NCI-H2196 (cell line): ENCODE results near the gene ABHD15.
"Not testable (repeated sequence)": the region's sequence is repeated elsewhere in the genome, so short reads cannot be mapped to it uniquely, and the experiment has no call there.

Source experiments
- DNase-seq: peaks from one replicate; lab custom pipeline; 2025; ENCODE audit not compliant: unreplicated experiment; lab: John Stamatoyannopoulos, UW

ABHD15 gene

DNA sequence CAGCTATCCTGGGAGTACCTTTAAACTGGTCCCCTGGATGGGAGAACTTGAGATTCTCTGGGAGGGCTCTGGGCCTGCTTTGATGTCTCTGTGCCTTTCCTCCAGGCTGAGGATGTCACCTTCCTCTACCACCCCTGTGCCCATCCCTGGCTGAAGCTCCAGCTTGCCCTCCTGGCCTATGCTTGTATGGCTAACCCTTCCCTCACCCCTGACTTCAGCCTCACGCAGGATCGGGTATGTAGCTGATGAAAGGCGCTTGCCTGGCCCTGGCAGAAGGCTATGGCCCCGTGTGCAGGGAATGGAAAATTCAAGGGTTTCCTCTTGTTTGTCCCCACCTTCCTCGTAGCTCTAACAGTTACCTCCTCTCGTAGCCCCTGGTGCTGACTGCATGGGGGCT, 4.6 kb upstream of the ABHD15 start:
- no peak for DNase-seq

GRCh38 chr17:29570521-29570920, 3.7 kb upstream of the ABHD15 start:
- DNase-seq = no peak

DNA sequence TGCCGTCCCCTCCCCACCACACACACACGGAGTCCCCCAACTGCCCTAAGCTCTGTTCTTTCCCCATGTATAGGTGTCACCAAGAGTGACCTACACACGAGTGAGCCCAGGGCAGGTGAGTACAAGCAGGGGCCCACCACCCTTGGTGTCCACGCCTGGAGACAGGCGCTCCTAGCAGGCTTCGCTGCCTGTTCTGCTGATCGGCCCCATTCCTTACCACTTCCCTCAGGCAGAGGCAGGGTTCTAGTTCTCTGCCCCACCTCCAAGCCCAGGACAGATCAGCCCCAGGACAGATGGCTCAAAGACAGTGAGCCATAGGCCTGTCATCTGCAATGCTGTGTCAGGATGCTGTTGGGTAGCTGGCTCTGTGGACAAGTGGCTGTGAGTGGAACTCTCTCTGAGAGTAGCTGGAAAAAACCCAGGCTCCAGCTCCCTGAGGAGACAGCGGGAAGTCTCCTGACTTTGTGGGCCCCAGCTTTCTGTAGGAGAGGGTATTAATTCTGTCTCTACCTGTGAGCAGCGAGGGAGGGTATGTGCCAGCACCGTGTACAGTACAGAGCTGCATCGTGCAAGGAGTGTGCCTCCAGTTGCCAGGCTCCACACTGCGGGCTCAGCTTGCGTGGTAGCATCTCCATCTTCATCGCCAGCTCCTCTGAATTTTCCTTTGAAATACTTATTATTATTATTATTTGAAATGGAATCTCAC, 2.6 kb upstream of the ABHD15 start:
- no peak for DNase-seq

GRCh38 chr17:29568331-29569244, 1.8 kb upstream of the ABHD15 start, which contains the start of gene TP53I13:
Gene TP53I13 (plus strand): TSS chr17:29568701. CDS start chr17:29568759, 58 bp downstream.
- DNase-seq = peak; percentile 78

DNA sequence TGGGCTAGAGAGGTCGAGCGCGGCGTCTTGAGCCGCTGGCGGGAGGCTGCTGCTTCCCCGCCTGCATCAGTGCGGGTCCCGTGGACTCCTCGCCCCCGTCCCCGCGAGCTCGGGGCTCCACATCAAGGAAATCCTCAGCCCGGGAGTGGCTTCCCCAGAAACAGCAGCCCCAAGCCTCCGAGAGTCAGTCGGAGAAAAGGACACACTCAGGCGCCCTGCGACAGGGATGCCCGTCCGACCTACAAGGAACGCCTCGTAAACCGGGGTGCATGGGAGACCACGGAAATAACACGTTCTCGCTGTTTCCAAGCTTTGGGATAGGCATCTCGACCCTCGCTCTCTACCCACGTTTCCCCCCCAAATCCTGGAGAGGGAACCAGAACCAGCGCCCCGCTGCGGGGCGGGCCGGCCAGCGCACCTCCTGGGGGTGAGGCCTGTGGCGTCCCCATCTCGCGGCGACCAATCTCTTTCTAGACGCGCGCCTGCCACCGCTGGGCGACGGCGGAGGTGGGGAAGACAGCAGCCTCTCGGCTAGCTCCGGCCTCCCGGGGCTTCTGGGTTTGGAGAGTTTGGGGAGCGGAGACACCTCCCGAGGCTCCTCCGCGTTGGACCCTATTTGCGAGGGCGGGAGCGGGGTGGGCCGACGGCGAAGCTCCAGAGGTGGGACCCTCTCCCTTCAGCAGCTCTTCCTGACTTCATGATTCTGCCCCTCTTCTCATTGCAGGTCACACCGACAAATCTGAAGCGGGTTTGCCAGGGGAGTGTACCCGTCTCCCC, 905 bp upstream of the ABHD15 start:
- peak; percentile 44 for DNase-seq

DNA sequence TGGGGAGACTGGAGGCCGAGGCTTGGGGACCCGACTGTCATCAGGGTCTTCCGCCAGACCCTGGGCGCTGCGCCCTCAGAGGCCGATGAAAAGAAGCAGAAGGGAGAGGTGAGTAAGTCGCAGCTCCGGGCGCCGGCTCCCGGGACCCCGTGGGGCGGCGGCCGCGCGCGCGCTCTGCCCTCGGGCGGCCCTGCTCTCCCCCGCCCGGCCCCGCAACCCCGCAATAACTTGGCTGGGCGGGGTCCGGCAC, 392 bp upstream of the ABHD15 start:
- DNase-seq = peak; percentile 19

DNA sequence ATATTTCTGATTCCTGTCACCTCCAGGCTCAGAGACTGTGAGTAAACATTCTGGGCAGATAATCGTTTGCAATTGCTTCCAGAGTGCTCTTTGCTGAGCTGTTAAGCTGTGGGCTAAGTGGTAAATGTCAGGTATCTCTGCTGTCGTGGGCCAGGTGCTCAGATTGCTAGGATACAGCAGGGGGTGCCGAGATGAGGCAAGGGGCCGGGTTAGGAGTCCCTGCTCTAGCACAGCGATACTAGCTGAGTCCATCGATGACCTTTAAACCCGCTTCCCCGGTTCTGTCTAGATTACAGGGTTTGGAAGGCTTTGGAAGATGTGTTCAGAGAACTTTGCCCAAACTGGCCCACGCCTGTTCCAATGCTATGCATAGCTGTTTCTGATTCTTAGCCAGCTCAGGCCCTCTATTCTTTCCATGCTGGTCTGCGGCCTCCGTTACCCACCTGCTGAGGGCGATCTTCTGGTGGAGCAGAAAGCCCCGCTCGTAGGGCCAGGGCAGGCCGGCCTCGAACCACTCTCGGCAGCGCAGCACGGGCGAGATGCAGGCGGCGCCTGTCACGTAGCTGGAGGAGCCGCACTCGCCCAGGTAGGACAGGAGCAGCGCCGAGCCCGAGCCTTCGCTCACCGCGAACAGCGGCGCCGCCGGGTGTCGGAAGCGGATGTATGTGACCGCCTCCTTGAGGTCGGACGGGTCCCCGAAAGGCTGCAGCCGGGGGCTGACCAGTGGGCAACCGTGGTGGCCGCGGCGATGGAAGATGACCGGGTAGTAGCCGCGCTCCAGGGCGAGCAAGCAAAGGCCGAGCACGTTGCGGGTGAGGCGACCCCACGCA, 979 bp downstream of the ABHD15 start:
- DNase-seq = no peak

DNA sequence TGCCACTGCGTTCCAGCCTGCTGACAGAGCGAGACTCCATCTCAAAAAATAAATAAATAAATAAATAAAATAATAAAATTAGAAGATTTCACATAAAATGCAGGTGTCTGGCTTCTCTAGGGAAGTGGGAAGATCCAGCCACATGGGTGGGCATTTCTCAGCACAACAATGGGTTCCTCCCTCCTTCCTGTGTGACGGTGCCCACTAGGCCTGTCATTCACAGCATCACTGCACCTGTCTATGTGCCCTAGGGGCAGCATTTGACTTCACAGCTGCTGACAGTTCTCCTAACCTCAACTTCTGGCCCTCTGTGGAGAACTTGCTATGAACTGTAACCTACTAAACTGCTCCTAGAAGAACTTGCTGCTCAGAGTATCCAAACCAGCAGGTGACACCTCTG, 3.0 kb downstream of the ABHD15 start:
- no peak for DNase-seq

GRCh38 chr17:29562615-29563014, 4.2 kb downstream of the ABHD15 start:
- no peak for DNase-seq

DNA sequence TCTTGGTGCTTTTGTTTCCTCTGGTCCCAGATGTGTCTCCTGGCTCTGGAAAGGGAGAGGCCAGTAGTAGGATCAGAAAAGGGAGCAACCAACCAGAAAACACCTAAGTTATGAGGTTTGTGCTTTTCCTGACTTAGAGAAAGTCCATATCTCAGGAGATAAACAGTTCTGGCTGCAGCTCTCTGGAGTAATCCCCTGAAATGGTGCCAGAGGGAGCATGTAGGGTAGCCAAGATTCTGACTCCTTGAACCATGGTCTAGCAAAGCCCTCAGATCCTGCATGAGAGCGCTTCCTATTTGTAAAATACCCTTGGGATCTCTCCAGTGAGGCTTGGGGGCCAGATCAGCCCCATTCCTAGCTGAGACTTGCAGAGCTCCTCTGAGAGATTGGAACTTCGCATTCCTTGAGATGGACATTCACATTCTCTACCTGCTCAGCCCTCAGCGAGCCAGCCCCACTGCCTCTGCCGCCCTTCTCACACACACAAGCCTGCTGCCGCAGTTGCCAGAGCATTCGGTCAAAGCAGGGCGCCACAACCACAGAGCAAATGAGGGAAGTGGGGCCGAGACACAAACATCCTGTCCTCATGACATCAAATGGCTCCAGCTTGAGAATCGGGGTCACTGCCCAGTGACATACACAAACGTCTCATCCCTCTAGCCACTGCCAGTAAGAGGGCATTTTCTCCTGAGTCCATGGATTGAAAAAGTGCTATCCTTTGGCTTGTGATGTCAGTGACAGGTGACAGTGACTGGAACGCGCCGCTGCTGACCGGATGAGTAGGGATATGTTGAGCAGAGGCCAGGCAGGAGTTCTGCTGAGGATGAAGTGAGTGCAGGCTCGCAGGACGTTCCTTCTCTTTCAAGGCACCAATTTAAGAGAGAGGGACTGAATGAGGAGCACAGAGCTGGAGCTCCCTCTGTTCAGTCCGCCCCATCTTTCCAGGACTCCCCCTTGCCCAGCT, 5.0 kb downstream of the ABHD15 start:
- DNase-seq = no peak

GRCh38 chr17:29560316-29560715, 6.5 kb downstream of the ABHD15 start:
- no peak for DNase-seq

- DNase-seq = no peak
Measured at GRCh38 chr17:29559640-29560039, 7.2 kb downstream of the ABHD15 start.

DNA sequence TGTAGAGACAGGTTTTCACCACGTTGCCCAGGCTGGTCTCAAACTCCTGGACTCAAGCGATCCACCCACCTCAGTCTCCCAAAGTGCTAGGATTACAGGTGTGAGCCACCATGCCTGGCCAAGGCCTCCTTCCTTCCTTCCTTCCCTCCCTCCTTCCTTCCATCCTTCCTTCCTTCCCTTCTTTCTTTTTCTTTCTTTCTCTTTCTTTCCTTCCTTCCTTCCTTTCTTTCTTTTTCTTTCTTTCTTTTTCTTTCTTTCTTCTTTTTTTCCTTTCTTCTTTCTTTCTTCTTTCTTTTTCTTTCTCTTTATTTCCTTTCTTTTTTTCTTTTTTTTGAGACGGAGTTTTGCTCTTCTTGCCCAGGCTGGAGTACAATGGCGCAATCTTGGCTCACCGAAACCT, 8.7 kb downstream of the ABHD15 start:
- not testable (repeated sequence) for DNase-seq

- DNase-seq = no peak
Measured at GRCh38 chr17:29557739-29558116, 9.1 kb downstream of the ABHD15 start.

DNA sequence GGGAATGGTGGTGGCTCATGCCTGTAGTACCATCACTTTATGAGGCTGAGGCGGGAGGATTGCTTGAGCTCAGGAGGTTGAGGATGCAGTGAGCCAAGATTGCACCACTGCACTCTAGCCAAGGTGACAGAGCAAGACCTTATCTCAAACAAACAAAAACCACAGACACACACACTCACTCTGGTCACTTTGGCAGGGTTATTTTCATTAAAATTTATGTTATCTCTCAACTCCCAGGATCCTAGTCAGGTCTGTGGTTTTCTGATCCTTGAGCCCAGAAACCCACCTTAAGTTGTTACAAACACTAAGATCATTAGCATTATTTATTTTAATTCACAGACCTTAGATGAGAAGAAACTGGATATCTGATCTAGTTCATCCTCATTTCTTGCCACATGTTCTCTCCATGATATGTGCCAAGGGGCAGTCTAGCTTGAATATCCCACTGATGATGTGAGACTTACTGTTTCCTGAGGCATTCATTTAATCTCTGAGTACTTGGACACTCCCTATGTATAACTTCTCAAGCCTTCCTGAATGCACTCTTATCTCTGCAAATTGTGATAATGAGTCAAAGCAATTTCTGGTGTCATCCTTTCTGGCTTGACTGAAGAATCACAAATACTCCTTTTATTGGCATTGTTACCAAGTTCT, 9.6 kb downstream of the ABHD15 start:
- DNase-seq = no peak

DNA sequence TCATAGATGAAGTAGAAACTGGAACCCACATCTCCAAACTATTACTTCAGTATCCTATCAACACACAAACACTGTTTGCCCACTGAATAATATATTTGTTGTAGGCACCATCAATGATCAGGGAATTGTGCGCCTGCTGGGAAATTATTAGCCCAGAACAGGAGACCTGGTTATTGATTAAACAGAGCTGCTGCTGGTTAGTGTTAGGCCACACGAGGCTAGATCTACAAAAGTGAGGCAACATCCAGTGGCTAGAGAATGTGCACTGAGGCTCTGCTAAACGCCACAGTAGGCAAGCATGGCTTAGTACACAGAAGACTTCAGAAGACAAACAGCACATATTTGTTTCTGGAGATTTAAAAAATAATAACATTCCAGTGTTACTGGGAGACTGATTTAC, 11.0 kb downstream of the ABHD15 start:
- DNase-seq = no peak

DNA sequence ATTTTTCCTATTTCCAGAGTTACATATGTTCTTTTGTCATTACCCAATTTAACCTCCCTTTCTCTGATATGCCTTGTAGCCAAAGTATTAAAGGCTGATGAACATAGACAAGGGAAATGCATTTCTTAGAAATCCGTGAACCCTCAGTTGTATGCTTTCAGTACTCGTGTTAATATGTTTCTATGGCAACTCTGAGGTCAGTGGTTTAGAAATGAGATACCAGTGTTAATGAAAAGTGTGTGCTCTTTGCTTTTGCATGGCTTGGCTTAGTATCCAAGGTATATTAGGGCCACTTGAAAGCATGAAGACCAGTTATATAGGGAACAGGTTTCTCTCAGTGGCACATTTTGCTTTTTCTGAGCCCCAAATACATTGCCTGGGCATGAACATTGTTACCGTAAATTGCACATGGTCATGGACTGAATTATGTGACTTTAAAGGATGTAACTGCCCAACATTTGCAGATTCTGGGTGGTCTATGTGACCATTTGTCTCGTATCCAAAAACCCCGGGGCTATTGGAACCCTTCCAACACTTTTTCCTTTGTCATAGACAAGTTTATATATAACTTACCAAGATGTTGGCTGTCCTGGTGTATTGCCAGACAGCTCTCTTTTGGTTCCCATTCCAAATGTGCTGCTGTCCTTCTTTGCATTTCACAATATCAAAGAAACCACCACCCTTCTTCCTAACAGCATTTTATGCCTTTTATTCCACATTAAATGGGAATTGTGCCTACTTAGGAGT, 17.5 kb downstream of the ABHD15 start:
- peak; percentile 9 for DNase-seq

GRCh38 chr17:29546830-29547229, 20.0 kb downstream of the ABHD15 start:
- no peak for DNase-seq

GRCh38 chr17:29546085-29546484, 20.8 kb downstream of the ABHD15 start:
- no peak for DNase-seq
